Stomach (tissue), 8 donors: Measurements from ENCODE around the gene ASPN. TPM values are rescaled to one million over a fixed set of nuclear protein-coding genes. Genes with fewer than 3 reads are reported as not detected.

Source experiments
- polyA plus RNA-seq, 3 donors: library from polyadenylated mRNA; stranded (reverse); fragments of 200-250 nt; gene quantifications; one replicate each; pipeline ENCODE4 v1.2.3, GENCODE V29; 2013
- small RNA-seq, 4 donors: library from RNA; depleted of rRNA; stranded (forward); fragments of <200 nt; gene quantifications; one replicate each; pipeline ENCODE3, GENCODE V24; 2016
- total RNA-seq, 5 donors: library from RNA; depleted of rRNA; stranded (reverse); fragments of >200 nt; gene quantifications; one replicate each; pipeline versions ENCODE4 v1.1.0 to v1.2.3, GENCODE V29; 2014 to 2016
- donor health status: healthy with polysubstance abuse.
- donor health status: Bipolar disorder and iron deficiency.
- donor health status: healthy.

Gene ASPN
- total and polyA plus RNA-seq, 8 donors: 0.29 to 179 (median 5.8) TPM

Small RNAs within 50 kb of the gene (small RNA-seq; reads per million reads assigned to genes)
- gene MIR4670: 0 reads per million in 4 donors

Other genes starting within 250 kb of the ASPN start
- 100 to 1,000 TPM in 3 of 5 donors, 10 to 100 TPM in 2; 59.5 to 328 (median 118) TPM for gene IARS1, start 188.8 kb downstream of the ASPN start, total RNA-seq
- gene IARS1, start 188.8 kb downstream of the ASPN start, polyA plus RNA-seq: 10 to 100 TPM; 11.0 to 22.2 (median 20.2) TPM
- 10 to 100 TPM; 20.4 to 75.4 (median 32.1) TPM for gene NOL8, start 157.2 kb downstream of the ASPN start, total RNA-seq
- gene NOL8, start 157.2 kb downstream of the ASPN start, polyA plus RNA-seq: 10 to 100 TPM; 11.9 to 22.2 (median 14.7) TPM
- 10 to 100 TPM in 2 of 5 donors, 1 to 10 TPM in 3; 1.3 to 37.9 (median 6.4) TPM for gene CENPP, start 156.6 kb downstream of the ASPN start, total RNA-seq
- gene CENPP, start 156.6 kb downstream of the ASPN start, polyA plus RNA-seq: 1 to 10 TPM; 1.4 to 2.9 (median 2.4) TPM
- gene OGN, start 77.9 kb downstream of the ASPN start, total RNA-seq: 100 to 1,000 TPM in 1 of 5 donors, 10 to 100 TPM in 1, 1 to 10 TPM in 3; 4.6 to 138 (median 8.4) TPM
- gene OGN, start 77.9 kb downstream of the ASPN start, polyA plus RNA-seq: 1 to 10 TPM in 2 of 3 donors, under 1 TPM in 1; 0.87 to 10.0 (median 5.3) TPM
- gene OMD, start 58.0 kb downstream of the ASPN start, total RNA-seq: 10 to 100 TPM in 1 of 5 donors, 1 to 10 TPM in 4; 2.0 to 18.9 (median 5.3) TPM
- 1 to 10 TPM in 2 of 3 donors, under 1 TPM in 1; 0.56 to 2.2 (median 1.2) TPM for gene OMD, start 58.0 kb downstream of the ASPN start, polyA plus RNA-seq
- 10 to 100 TPM in 1 of 5 donors, 1 to 10 TPM in 1, under 1 TPM in 1, not detected in 2; 0.14 to 22.6 (median 1.2) TPM for gene ECM2, start 53.5 kb upstream of the ASPN start, total RNA-seq
- gene ECM2, start 53.5 kb upstream of the ASPN start, polyA plus RNA-seq: 1 to 10 TPM in 1 of 3 donors, under 1 TPM in 2; 0.37 to 1.2 (median 0.90) TPM
- gene IPPK, start 187.6 kb upstream of the ASPN start, total RNA-seq: 10 to 100 TPM in 4 of 5 donors, 1 to 10 TPM in 1; 1.4 to 14.6 (median 11.6) TPM
- 10 to 100 TPM in 1 of 3 donors, 1 to 10 TPM in 2; 2.7 to 17.1 (median 6.0) TPM for gene IPPK, start 187.6 kb upstream of the ASPN start, polyA plus RNA-seq